CD14-positive monocyte (primary cell): ENCODE results near the gene SPINT1. TPM values are rescaled to one million over a fixed set of nuclear protein-coding genes. Genes with fewer than 3 reads are reported as not detected.
"Not testable (repeated sequence)": the region's sequence is repeated elsewhere in the genome, so short reads cannot be mapped to it uniquely, and the experiment has no call there.

Experiments
- DNase-seq, 3 donors: peaks; one replicate each; pipeline ENCODE4 v3.0.0-alpha.2; 2011 to 2022
- H2AFZ ChIP-seq: 2 replicates; pipeline ENCODE4 v1.6.0; 2012; ENCODE audit warnings: mild to moderate bottlenecking, low read depth, low read length, inconsistent platforms; ENCODE audit not compliant: insufficient read depth, poor library complexity, severe bottlenecking
- H3K27ac ChIP-seq, 2 donors: 1 replicate in 1 of 2; 2 replicates in 1 of 2; pipeline ENCODE4 v1.5.1; 2012 to 2013; ENCODE audit warnings: low read length in 2 of 2, control low read depth in 1 of 2, inconsistent platforms in 1 of 2, low read depth in 1 of 2, mild to moderate bottlenecking in 1 of 2
- H3K27me3 ChIP-seq, 2 donors: one replicate each; pipeline versions ENCODE4 v1.6.0 to v1.6.1; 2011 to 2013; ENCODE audit warnings: low read length in 2 of 2; ENCODE audit not compliant: control insufficient read depth in 2 of 2, insufficient read depth in 2 of 2
- H3K36me3 ChIP-seq, 2 donors: replicated peaks in 1 of 2; 1 replicate in 1 of 2; 2 replicates in 1 of 2; pipeline versions ENCODE4 v1.5.1 to v1.6.1; 2012 to 2013; ENCODE audit warnings: low read length in 2 of 2, control low read depth in 1 of 2, inconsistent platforms in 1 of 2, mild to moderate bottlenecking in 1 of 2; ENCODE audit not compliant: insufficient read depth in 2 of 2, control insufficient read depth in 1 of 2
- H3K4me1 ChIP-seq, 2 donors: 1 replicate in 1 of 2; 2 replicates in 1 of 2; pipeline versions ENCODE4 v1.5.1 to v1.6.1; 2012 to 2013; ENCODE audit warnings: low read length in 2 of 2, control low read depth in 1 of 2, inconsistent platforms in 1 of 2, mild to moderate bottlenecking in 1 of 2, moderate library complexity in 1 of 2; ENCODE audit not compliant: insufficient read depth in 2 of 2, control insufficient read depth in 1 of 2
- H3K4me2 ChIP-seq: replicated peaks from 2 replicates; pipeline ENCODE3; 2012; ENCODE audit warnings: low read length, moderate library complexity, mild to moderate bottlenecking; ENCODE audit not compliant: poor library complexity, severe bottlenecking; ENCODE audit errors: extremely low read depth
- H3K4me3 ChIP-seq, 3 experiments: fragments of 200-600 bp in 1 of 3; sonication (generic) in 1 of 3; replicated peaks in 1 of 3; 1 replicate in 2 of 3; 2 replicates in 1 of 3; pipeline ENCODE4 v1.5.1; 2011 to 2013; ENCODE audit warnings: low read length in 3 of 3, mild to moderate bottlenecking in 3 of 3, control low read depth in 2 of 3, low read depth in 2 of 3, inconsistent platforms in 1 of 3, moderate library complexity in 1 of 3
- H3K79me2 ChIP-seq: 2 replicates; pipeline ENCODE4 v1.6.0; 2012; ENCODE audit warnings: mild to moderate bottlenecking, control low read depth, inconsistent platforms, low read length, moderate library complexity; ENCODE audit not compliant: insufficient read depth
- H3K9ac ChIP-seq: 2 replicates; pipeline ENCODE4 v1.6.0; 2017; ENCODE audit warnings: low read length, mild to moderate bottlenecking; ENCODE audit not compliant: insufficient read depth, poor library complexity, severe bottlenecking
- H3K9me3 ChIP-seq, 2 donors: replicated peaks in 1 of 2; 1 replicate in 1 of 2; 2 replicates in 1 of 2; pipeline versions ENCODE4 v1.5.1 to v1.6.1; 2012 to 2013; ENCODE audit warnings: low read length in 2 of 2, control low read depth in 1 of 2; ENCODE audit not compliant: control insufficient read depth in 1 of 2, insufficient read depth in 1 of 2
- H4K20me1 ChIP-seq: 2 replicates; pipeline ENCODE4 v1.6.0; 2012; ENCODE audit warnings: mild to moderate bottlenecking, low read length, control low read depth, moderate library complexity; ENCODE audit not compliant: insufficient read depth
- H3K27ac Mint-ChIP-seq, 7 donors: one replicate each; pipeline ENCODE4 v1.8.0; 2020; ENCODE audit warnings: mild to moderate bottlenecking in 7 of 7, mixed read lengths in 7 of 7, moderate library complexity in 6 of 7, inconsistent platforms in 2 of 7
- H3K27me3 Mint-ChIP-seq, 3 donors: one replicate each; pipeline ENCODE4 v1.8.0; 2021 to 2022; ENCODE audit warnings: low read depth in 3 of 3, mild to moderate bottlenecking in 3 of 3, mixed read lengths in 3 of 3, moderate library complexity in 3 of 3, inconsistent platforms in 1 of 3
- H3K36me3 Mint-ChIP-seq, 2 donors: one replicate each; pipeline ENCODE4 v1.8.0; 2020; ENCODE audit warnings: mixed read lengths in 2 of 2, inconsistent platforms in 1 of 2, mild to moderate bottlenecking in 1 of 2
- H3K4me1 Mint-ChIP-seq: one replicate; pipeline ENCODE4 v1.8.0; 2020; ENCODE audit warnings: mild to moderate bottlenecking, mixed read lengths
- H3K4me3 Mint-ChIP-seq, 2 donors: one replicate each; pipeline ENCODE4 v1.8.0; 2020; ENCODE audit warnings: mild to moderate bottlenecking in 2 of 2, mixed read lengths in 2 of 2, moderate library complexity in 1 of 2
- H3K9me3 Mint-ChIP-seq, 7 donors: one replicate each; pipeline ENCODE4 v1.8.0; 2020 to 2022; ENCODE audit warnings: mixed read lengths in 7 of 7, mild to moderate bottlenecking in 6 of 7, moderate library complexity in 6 of 7, inconsistent platforms in 2 of 7
- WGBS: methylation state at CpG from one replicate; pipeline ENCODE4 v1.1.5; 2013; ENCODE audit warnings: missing lambda C conversion rate; ENCODE audit not compliant: insufficient coverage; 5-methylcytosine and 5-hydroxymethylcytosine counted together
- intact Hi-C, 2 donors: fragments of 100-400 bp; cut with micrococcal nuclease; formaldehyde crosslinking; loops; one replicate each; pipeline versions ENCODE4 v1.15.0 to v1.15.1; 2023
- polyA plus RNA-seq, 3 donors: library from polyadenylated mRNA; depleted of rRNA in 1 of 3; unstranded in 2 of 3; stranded (reverse) in 1 of 3; fragments of 300-500 nt in 2 of 3; fragments of >200 nt in 1 of 3; fragmentation: Illumina TruSeq in 2 of 3; gene quantifications; 1 replicate in 2 of 3; 2 replicates in 1 of 3; pipeline ENCODE4 v1.2.3, GENCODE V29; 2012 to 2021
- TF ChIP-seq, protein P1 (sequence below): fragments of 200-600 bp; IDR thresholded peaks from one replicate; pipeline ENCODE4 v1.8.0; 2022; ENCODE audit warnings: antibody characterized with exemption, mild to moderate bottlenecking

Gene SPINT1
- polyA plus RNA-seq, 3 donors: 17.1 to 46.5 (median 21.5) TPM

GRCh38 chr15:40858706-40859105 lies 14.9 kb downstream of the SPINT1 start:
- peak overlapping the region in 1 of 7 donors; percentile 77 for H3K27ac Mint-ChIP-seq
- H3K4me1 ChIP-seq: peaks cover 35 to 49% of the 10 kb centered on the region in 2 donors
- peaks cover 21 to 45% of the 10 kb centered on the region in 2 donors for H3K36me3 Mint-ChIP-seq
- H3K9me3 Mint-ChIP-seq: peaks cover 0 to 3% (median 0%) of the 10 kb centered on the region in 7 donors
- no peak overlapping the region for H3K9ac ChIP-seq
- H3K9me3 ChIP-seq: no peaks in the 10 kb centered on the region
- TF ChIP-seq, protein P1, sequence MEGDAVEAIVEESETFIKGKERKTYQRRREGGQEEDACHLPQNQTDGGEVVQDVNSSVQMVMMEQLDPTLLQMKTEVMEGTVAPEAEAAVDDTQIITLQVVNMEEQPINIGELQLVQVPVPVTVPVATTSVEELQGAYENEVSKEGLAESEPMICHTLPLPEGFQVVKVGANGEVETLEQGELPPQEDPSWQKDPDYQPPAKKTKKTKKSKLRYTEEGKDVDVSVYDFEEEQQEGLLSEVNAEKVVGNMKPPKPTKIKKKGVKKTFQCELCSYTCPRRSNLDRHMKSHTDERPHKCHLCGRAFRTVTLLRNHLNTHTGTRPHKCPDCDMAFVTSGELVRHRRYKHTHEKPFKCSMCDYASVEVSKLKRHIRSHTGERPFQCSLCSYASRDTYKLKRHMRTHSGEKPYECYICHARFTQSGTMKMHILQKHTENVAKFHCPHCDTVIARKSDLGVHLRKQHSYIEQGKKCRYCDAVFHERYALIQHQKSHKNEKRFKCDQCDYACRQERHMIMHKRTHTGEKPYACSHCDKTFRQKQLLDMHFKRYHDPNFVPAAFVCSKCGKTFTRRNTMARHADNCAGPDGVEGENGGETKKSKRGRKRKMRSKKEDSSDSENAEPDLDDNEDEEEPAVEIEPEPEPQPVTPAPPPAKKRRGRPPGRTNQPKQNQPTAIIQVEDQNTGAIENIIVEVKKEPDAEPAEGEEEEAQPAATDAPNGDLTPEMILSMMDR: no peak
- H3K4me1 Mint-ChIP-seq: peaks cover 40% of the 10 kb centered on the region
- peaks cover 26 to 34% of the 10 kb centered on the region in 2 donors for H3K36me3 ChIP-seq
- H2AFZ ChIP-seq: no peak overlapping the region
- no peaks in the 10 kb centered on the region for H4K20me1 ChIP-seq
- no peaks in the 10 kb centered on the region for H3K27me3 ChIP-seq
- H3K4me2 ChIP-seq: no peak overlapping the region
- H3K4me3 ChIP-seq: no peak overlapping the region
- intact Hi-C loops: loop anchor here in 1 of 2 donors (2.0 kb wide), 1 partner anchor 36 kb away; the partner anchor contains the start of gene VPS18
- H3K79me2 ChIP-seq: no peaks in the 10 kb centered on the region
- peaks cover 4 to 8% (median 4%) of the 10 kb centered on the region in 3 donors for H3K27me3 Mint-ChIP-seq
- no peak for DNase-seq
- no peak overlapping the region for H3K4me3 Mint-ChIP-seq
- H3K27ac ChIP-seq: no peak overlapping the region
- WGBS: 100% methylated on average over 3 of the region's 10 CpGs

DNA sequence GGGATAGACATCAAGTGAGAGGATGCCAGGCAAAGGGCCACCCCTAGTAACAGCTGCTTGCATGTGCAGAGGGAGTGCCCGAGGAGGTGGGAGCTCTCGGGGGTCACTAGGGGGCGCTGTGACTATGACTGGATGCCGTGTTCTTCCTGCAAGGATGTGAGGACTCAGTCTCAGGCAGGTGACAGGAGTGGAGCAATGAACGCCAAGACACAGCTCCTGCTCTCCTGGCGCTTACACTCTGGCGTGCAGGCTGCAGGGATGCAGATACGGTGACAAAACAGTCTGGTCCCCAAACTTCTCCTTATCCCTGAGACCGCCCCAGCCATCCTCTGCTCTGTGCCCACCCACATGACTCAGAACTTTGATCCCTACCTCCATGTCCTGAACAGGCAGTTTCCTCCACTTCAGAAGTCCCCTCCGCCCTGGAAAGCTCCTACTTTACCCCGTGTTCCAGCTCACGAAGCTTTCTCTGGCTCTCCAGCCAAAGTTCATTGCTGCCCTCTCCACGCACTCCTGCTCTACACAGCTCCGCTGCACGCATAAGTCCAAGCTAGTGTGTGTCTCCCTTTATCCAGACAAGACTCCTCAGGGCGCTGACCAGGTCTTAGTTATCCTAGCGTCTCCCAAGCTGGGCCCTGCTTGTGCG lies 15.5 kb downstream of the SPINT1 start:
- intact Hi-C loops: loop anchor here in 1 of 2 donors (2.0 kb wide), 1 partner anchor 35 kb away; the partner anchor contains the start of gene VPS18
- TF ChIP-seq, protein P1: peak; percentile 89
- no peaks in the 10 kb centered on the region for H3K9me3 ChIP-seq
- H3K79me2 ChIP-seq: no peaks in the 10 kb centered on the region
- no peak overlapping the region for H3K4me3 ChIP-seq
- H3K4me1 ChIP-seq: peaks cover 35 to 49% of the 10 kb centered on the region in 2 donors
- no peaks in the 10 kb centered on the region for H4K20me1 ChIP-seq
- peaks cover 40% of the 10 kb centered on the region for H3K4me1 Mint-ChIP-seq
- H3K27me3 ChIP-seq: no peaks in the 10 kb centered on the region
- no peak overlapping the region for H3K27ac ChIP-seq
- peak overlapping the region in 1 of 7 donors; percentile 66 for H3K27ac Mint-ChIP-seq
- DNase-seq: peak; percentile 50 to 74 (median 51)
- H3K4me2 ChIP-seq: no peak overlapping the region
- H3K36me3 Mint-ChIP-seq: peaks cover 16 to 39% of the 10 kb centered on the region in 2 donors
- H3K27me3 Mint-ChIP-seq: peaks cover 4 to 8% (median 4%) of the 10 kb centered on the region in 3 donors
- WGBS: 46% methylated on average over 17 of the region's 18 CpGs
- no peak overlapping the region for H3K9ac ChIP-seq
- peaks cover 0 to 3% (median 0%) of the 10 kb centered on the region in 7 donors for H3K9me3 Mint-ChIP-seq
- H3K4me3 Mint-ChIP-seq: peak overlapping the region in 1 of 2 donors; percentile 37
- H3K36me3 ChIP-seq: peaks cover 20 to 28% of the 10 kb centered on the region in 2 donors
- no peak overlapping the region for H2AFZ ChIP-seq

DNA sequence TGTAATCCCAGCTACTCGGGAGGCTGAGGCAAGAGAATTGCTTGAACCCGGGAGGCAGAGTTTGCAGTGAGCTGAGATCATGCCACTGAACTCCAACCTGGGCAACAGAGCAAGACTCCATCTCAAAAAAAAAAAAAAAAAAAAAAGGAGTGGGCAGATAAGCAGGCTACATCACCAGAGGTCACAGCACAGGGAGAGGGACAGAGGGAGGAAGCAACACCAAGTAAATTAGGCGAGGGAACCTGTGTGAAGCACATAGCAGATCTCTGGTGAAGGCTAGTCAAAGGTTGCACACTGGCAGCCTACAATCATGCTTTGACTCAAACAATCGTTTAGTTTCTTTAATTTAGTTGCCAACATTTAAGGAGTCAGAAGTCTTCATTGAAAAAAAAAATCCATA lies 17.3 kb downstream of the SPINT1 start:
- Mint-ChIP-seq H3K36me3 (peaks cover 6 to 21% of the 10 kb centered on the region in 2 donors), H3K27ac (peak overlapping the region in 1 of 7 donors; percentile 47), H3K4me1 (peaks cover 40% of the 10 kb centered on the region)
- H3K79me2 ChIP-seq, H3K36me3 ChIP-seq, intact Hi-C loops, H3K9me3 ChIP-seq, H3K27ac ChIP-seq, H4K20me1 ChIP-seq, H3K27me3 ChIP-seq, DNase-seq, H3K9ac ChIP-seq, H3K9me3 Mint-ChIP-seq, H3K27me3 Mint-ChIP-seq, H3K4me3 Mint-ChIP-seq, H3K4me3 ChIP-seq, H2AFZ ChIP-seq, H3K4me2 ChIP-seq: not testable (repeated sequence)
- 83% methylated on average over 1 of the region's 4 CpGs for WGBS
- peaks cover 35 to 49% of the 10 kb centered on the region in 2 donors for H3K4me1 ChIP-seq
